Measurements from ENCODE around the gene EOGT.

DNA sequence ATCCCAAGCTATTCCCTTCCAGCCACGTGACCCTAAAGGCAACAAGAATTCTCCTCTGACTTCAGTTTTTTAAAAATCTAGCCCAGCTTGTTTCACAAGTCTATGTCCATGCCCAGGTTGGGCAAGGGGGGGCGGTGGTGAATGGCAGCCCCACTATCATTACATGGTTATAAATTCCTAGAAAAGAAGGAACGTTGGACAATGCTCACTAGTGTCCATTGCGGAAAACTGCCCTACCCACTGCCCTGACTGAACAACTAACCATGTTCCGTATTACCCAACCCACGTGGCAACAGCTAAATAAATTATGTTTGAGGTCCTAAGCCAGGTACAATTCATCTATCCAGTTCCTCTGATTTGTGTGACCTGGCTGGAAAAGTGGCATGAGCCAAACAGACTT lies 72.4 kb downstream of the EOGT start:
- TF ChIP-seq, protein P1, sequence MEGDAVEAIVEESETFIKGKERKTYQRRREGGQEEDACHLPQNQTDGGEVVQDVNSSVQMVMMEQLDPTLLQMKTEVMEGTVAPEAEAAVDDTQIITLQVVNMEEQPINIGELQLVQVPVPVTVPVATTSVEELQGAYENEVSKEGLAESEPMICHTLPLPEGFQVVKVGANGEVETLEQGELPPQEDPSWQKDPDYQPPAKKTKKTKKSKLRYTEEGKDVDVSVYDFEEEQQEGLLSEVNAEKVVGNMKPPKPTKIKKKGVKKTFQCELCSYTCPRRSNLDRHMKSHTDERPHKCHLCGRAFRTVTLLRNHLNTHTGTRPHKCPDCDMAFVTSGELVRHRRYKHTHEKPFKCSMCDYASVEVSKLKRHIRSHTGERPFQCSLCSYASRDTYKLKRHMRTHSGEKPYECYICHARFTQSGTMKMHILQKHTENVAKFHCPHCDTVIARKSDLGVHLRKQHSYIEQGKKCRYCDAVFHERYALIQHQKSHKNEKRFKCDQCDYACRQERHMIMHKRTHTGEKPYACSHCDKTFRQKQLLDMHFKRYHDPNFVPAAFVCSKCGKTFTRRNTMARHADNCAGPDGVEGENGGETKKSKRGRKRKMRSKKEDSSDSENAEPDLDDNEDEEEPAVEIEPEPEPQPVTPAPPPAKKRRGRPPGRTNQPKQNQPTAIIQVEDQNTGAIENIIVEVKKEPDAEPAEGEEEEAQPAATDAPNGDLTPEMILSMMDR (IDR thresholded peaks at IDR 0.05 in 2 of 3, conservative IDR thresholded peaks at IDR 0.05 in 1 of 3; ENCODE audit: borderline replicate concordance in 1 of 3, insufficient read depth in 1 of 3, low read depth in 2 of 3, low read length in 2 of 3) = no peak
- TF ChIP-seq POLR2AphosphoS5 (IDR thresholded peaks at IDR 0.05; ENCODE audit: low read depth, low read length) (no peak), SP1 (IDR thresholded peaks at IDR 0.05; ENCODE audit: low read depth) (no peak), EZH2phosphoT487 (IDR thresholded peaks at IDR 0.05; ENCODE audit: borderline replicate concordance) (no peak), RAD21 (IDR thresholded peaks at IDR 0.05; ENCODE audit: low read depth) (no peak), EZH2 (IDR thresholded peaks at IDR 0.05) (no peak), ZNF274 (IDR thresholded peaks at IDR 0.05; ENCODE audit: low read depth, low read length) (no peak)
- TF ChIP-seq, protein P2, sequence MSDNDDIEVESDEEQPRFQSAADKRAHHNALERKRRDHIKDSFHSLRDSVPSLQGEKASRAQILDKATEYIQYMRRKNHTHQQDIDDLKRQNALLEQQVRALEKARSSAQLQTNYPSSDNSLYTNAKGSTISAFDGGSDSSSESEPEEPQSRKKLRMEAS (IDR thresholded peaks at IDR 0.05) = no peak

Measured in HCT116 (cell line).